Choroid plexus epithelial cell (primary cell): Measurements from ENCODE around the gene BAIAP2L2.

Experiments
- DNase-seq: peaks from one replicate; pipeline ENCODE4 v3.0.0-alpha.2; 2010; ENCODE audit warnings: low read depth
- H3K4me3 ChIP-seq: 2 replicates; pipeline ENCODE4 v1.5.1; 2011; ENCODE audit warnings: low read depth, mild to moderate bottlenecking, control low read depth, low read length, moderate library complexity
- CTCF ChIP-seq: conservative IDR thresholded peaks from 2 replicates; pipeline ENCODE4 v1.5.1; 2011; ENCODE audit warnings: low read depth, mild to moderate bottlenecking, control low read depth, inconsistent platforms, low read length, moderate library complexity

The BAIAP2L2 gene

GRCh38 chr22:38075105-38075825 is 35.2 kb downstream of the BAIAP2L2 start:
- no peak for TF ChIP-seq CTCF
- DNase-seq = no peak
- H3K4me3 ChIP-seq = no peak overlapping the region

- peak; percentile 41 for DNase-seq
- H3K4me3 ChIP-seq = no peak overlapping the region
Measured at GRCh38 chr22:38074181-38075104, 36.0 kb downstream of the BAIAP2L2 start.

GRCh38 chr22:38073150-38074130 is 37.0 kb downstream of the BAIAP2L2 start:
- TF ChIP-seq CTCF = no peak

More at GRCh38 chr22:38074181-38075104, 36.0 kb downstream of the BAIAP2L2 start:
- TF ChIP-seq CTCF = peak; percentile 63

GRCh38 chr22:38072322-38073149 is 37.9 kb downstream of the BAIAP2L2 start:
- H3K4me3 ChIP-seq = no peak overlapping the region
- DNase-seq = no peak
- no peak for TF ChIP-seq CTCF

More at GRCh38 chr22:38073150-38074130, 37.0 kb downstream of the BAIAP2L2 start:
- no peak for DNase-seq
- no peak overlapping the region for H3K4me3 ChIP-seq

- DNase-seq = no peak
- H3K4me3 ChIP-seq = no peak overlapping the region
- no peak for TF ChIP-seq CTCF
Measured at GRCh38 chr22:38071421-38072321, 38.8 kb downstream of the BAIAP2L2 start.
